ENCODE results near the gene MPRIP. TPM values are rescaled to one million over a fixed set of nuclear protein-coding genes. Genes with fewer than 3 reads are reported as not detected.

Gene MPRIP
- total RNA-seq, 1 experiment from 2014 or later = 140 TPM

DNA sequence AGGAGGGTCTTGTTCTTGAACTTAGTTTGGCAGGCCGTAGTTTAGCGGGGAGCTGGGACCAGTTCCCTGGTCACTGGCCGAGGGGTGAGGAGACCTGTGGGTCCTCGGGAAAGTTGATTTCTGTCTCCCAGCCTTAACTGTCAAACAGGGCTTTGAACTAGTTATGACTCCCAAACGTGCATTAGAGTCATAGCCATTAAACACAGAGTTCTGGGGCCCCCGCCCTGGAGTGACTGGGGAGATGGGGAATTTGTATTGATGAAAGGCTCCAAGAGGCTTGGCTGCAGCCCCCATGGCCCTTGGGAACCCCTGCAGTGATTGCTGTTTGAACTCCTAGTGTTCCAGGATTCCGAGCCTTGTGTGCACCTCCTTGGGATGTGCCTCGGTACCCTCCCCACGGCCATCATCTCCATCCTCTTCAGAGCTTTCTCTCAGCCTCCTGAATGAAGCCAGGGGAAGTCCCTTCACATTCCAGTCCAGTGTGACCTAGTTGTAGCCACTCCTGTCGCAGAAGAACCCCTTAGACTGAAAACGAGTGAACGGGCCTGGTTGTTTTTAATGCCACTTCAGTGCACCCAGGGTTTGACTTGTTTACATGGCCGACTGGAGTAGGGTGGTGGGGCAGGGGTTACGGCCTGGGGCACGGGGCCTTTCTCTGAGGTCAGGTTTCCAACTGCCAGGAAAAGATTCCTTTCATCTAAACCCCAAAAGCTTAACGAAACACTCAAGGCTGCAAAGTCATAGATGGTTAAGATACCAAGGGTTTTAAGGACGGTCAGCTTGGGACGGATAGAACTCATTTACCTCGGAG lies 1.4 kb downstream of the MPRIP start (continued):
- TF ChIP-seq, protein P1, sequence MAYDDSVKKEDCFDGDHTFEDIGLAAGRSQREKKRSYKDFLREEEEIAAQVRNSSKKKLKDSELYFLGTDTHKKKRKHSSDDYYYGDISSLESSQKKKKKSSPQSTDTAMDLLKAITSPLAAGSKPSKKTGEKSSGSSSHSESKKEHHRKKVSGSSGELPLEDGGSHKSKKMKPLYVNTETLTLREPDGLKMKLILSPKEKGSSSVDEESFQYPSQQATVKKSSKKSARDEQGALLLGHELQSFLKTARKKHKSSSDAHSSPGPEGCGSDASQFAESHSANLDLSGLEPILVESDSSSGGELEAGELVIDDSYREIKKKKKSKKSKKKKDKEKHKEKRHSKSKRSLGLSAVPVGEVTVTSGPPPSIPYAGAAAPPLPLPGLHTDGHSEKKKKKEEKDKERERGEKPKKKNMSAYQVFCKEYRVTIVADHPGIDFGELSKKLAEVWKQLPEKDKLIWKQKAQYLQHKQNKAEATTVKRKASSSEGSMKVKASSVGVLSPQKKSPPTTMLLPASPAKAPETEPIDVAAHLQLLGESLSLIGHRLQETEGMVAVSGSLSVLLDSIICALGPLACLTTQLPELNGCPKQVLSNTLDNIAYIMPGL (CRISPR knock-in tag; IDR thresholded peaks at IDR 0.05) = no peak
- TF ChIP-seq, protein P2, sequence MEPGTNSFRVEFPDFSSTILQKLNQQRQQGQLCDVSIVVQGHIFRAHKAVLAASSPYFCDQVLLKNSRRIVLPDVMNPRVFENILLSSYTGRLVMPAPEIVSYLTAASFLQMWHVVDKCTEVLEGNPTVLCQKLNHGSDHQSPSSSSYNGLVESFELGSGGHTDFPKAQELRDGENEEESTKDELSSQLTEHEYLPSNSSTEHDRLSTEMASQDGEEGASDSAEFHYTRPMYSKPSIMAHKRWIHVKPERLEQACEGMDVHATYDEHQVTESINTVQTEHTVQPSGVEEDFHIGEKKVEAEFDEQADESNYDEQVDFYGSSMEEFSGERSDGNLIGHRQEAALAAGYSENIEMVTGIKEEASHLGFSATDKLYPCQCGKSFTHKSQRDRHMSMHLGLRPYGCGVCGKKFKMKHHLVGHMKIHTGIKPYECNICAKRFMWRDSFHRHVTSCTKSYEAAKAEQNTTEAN (CRISPR knock-in tag; IDR thresholded peaks at IDR 0.05) = no peak
- no peak for TF ChIP-seq SMAD3 (CRISPR knock-in tag; IDR thresholded peaks at IDR 0.05; ENCODE audit: borderline replicate concordance)
- TF ChIP-seq ZNF263 (CRISPR knock-in tag; IDR thresholded peaks at IDR 0.05; ENCODE audit: low read depth) = no peak
- TF ChIP-seq TEAD4 (CRISPR knock-in tag; IDR thresholded peaks at IDR 0.05) = no peak
- no peak for TF ChIP-seq KAT7 (CRISPR knock-in tag; IDR thresholded peaks at IDR 0.05; ENCODE audit: borderline replicate concordance)

DNA sequence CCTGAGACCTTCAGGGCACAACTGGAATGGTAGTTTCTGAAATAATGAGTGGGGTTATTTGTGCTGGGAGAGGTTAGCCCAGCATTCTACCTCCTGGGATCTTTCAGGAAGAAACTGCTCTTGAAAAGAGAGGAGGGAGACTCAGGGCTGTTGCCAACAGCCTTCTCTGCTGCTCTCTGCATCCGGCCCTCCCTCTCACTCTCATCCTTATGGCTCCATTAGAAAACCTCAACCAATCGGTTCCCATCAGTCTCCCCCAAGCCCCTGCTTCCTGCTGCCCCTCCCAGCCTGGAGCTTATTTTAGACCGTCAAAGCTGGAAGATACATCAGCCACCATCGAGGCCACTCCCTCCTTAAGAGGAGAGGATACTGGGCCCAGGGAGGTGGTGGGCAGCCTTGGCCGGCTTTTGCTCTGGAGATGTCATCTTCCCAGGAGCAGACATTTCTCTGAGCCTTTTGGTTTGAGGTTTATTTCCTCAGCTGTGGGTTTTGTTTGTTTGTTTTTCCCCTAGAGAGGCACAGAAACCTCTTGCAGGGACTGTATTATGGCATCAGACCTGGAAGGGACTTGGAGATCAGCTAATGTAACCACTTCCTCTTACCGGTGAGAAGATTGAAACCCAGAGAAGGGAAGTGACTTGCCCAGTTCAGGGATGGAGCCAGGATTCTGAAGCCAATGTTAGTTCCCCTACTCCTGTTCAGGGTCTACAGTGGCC lies 2.7 kb downstream of the MPRIP start:
- Mint-ChIP-seq H3K27ac (peak overlapping the region; percentile 77), H3K4me1 (peaks cover 40% of the 10 kb centered on the region), H3K27me3 (ENCODE audit: low read depth) (peaks cover 9% of the 10 kb centered on the region; the same call in 1 of the 2 replicates), H3K9me3 (peaks cover 8% of the 10 kb centered on the region), H3K36me3 (peaks cover 6% of the 10 kb centered on the region), H3K4me3 (peak overlapping the region; percentile 94)
- DNase-seq (ENCODE audit: low spot score) (peak; percentile 23), ATAC-seq (peak; percentile 8)
- POLR2A ChIA-PET = no interaction called here
- CTCF ChIA-PET = interaction anchor here (0.5 to 1.2 kb wide), 3 partner anchors 11 to 257 kb away, joined by 3 read pairs; no protein-coding TSS in a partner anchor
- TF ChIP-seq NR3C1 (CRISPR knock-in tag; conservative IDR thresholded peaks at IDR 0.05; ENCODE audit: low read depth) = no peak
- no peak for TF ChIP-seq NR1H2 (CRISPR knock-in tag; IDR thresholded peaks at IDR 0.05)
- TF ChIP-seq, protein P3, sequence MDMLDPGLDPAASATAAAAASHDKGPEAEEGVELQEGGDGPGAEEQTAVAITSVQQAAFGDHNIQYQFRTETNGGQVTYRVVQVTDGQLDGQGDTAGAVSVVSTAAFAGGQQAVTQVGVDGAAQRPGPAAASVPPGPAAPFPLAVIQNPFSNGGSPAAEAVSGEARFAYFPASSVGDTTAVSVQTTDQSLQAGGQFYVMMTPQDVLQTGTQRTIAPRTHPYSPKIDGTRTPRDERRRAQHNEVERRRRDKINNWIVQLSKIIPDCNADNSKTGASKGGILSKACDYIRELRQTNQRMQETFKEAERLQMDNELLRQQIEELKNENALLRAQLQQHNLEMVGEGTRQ (CRISPR knock-in tag; IDR thresholded peaks at IDR 0.05) = no peak
- TF ChIP-seq MXD4 (CRISPR knock-in tag; IDR thresholded peaks at IDR 0.05; ENCODE audit: borderline replicate concordance) = no peak
- no peak for TF ChIP-seq SOX15 (CRISPR knock-in tag; IDR thresholded peaks at IDR 0.05)
- TF ChIP-seq, protein P4, sequence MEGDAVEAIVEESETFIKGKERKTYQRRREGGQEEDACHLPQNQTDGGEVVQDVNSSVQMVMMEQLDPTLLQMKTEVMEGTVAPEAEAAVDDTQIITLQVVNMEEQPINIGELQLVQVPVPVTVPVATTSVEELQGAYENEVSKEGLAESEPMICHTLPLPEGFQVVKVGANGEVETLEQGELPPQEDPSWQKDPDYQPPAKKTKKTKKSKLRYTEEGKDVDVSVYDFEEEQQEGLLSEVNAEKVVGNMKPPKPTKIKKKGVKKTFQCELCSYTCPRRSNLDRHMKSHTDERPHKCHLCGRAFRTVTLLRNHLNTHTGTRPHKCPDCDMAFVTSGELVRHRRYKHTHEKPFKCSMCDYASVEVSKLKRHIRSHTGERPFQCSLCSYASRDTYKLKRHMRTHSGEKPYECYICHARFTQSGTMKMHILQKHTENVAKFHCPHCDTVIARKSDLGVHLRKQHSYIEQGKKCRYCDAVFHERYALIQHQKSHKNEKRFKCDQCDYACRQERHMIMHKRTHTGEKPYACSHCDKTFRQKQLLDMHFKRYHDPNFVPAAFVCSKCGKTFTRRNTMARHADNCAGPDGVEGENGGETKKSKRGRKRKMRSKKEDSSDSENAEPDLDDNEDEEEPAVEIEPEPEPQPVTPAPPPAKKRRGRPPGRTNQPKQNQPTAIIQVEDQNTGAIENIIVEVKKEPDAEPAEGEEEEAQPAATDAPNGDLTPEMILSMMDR (IDR thresholded peaks at IDR 0.05) = no peak
- TF ChIP-seq, protein P5, sequence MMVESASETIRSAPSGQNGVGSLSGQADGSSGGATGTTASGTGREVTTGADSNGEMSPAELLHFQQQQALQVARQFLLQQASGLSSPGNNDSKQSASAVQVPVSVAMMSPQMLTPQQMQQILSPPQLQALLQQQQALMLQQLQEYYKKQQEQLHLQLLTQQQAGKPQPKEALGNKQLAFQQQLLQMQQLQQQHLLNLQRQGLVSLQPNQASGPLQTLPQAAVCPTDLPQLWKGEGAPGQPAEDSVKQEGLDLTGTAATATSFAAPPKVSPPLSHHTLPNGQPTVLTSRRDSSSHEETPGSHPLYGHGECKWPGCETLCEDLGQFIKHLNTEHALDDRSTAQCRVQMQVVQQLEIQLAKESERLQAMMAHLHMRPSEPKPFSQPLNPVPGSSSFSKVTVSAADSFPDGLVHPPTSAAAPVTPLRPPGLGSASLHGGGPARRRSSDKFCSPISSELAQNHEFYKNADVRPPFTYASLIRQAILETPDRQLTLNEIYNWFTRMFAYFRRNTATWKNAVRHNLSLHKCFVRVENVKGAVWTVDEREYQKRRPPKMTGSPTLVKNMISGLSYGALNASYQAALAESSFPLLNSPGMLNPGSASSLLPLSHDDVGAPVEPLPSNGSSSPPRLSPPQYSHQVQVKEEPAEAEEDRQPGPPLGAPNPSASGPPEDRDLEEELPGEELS (CRISPR knock-in tag; IDR thresholded peaks at IDR 0.05) = no peak
- no peak for TF ChIP-seq PRRX2 (CRISPR knock-in tag; IDR thresholded peaks at IDR 0.05)
- TF ChIP-seq NR2C2 (CRISPR knock-in tag; IDR thresholded peaks at IDR 0.05) = no peak
- TF ChIP-seq, protein P6, sequence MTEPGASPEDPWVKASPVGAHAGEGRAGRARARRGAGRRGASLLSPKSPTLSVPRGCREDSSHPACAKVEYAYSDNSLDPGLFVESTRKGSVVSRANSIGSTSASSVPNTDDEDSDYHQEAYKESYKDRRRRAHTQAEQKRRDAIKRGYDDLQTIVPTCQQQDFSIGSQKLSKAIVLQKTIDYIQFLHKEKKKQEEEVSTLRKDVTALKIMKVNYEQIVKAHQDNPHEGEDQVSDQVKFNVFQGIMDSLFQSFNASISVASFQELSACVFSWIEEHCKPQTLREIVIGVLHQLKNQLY (CRISPR knock-in tag; IDR thresholded peaks at IDR 0.05) = no peak
- TF ChIP-seq IRF2 (CRISPR knock-in tag; IDR thresholded peaks at IDR 0.05; ENCODE audit: borderline replicate concordance, low read depth) = no peak
